GM18505 (cell line): ENCODE measurements around the gene CACNA1A.

Experiments used
- ATAC-seq: cut with Tn5 transposase; IDR thresholded peaks from one replicate; pipeline ENCODE4 v1.9.1; 2021; ENCODE audit not compliant: unreplicated experiment
- POLR2A ChIP-seq: IDR thresholded peaks from 4 replicates; pipeline ENCODE4 v1.6.1; 2011; ENCODE audit warnings: borderline replicate concordance; ENCODE audit not compliant: insufficient read depth, insufficient read length; ENCODE audit errors: extremely low read depth

CACNA1A gene

DNA sequence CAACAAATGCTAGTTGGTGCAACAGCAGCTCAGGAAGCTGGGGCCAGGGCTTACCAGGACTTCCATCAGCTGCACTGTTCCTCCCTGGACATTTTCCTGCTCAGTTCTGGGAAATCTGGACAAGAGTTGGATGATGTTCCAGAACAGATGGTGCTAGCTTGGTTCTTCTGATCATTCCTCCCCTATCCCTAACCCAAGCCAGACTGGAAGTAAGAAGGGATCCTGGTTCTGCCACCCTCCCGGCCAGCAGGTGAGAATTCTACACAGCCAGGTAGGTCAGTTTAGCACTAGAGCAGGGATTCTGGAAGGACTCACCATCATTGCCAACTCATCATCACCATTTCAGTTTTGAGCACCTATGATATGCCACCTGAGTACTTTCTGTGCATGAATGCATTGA is 30.2 kb downstream of the CACNA1A start:
- ATAC-seq = no peak
- TF ChIP-seq POLR2A = no peak

DNA sequence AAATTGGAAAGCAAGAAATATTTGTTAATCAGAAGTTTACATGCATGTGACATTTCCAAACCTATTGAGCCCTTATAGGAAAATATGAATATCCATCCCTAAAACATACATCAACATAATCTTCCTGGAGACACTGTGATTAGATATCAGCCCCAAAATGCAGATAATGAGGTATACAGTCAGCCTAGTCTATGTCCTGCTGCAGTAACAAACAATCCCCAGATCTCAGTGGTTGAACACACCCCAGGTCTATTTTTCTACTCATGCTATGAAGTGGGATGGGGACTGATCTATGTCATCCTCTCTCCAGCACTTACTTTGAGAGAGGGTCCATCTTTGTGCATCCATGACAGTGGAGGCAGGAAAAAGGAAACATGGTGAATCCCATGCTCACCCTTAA is 31.2 kb downstream of the CACNA1A start:
- ATAC-seq = no peak

DNA sequence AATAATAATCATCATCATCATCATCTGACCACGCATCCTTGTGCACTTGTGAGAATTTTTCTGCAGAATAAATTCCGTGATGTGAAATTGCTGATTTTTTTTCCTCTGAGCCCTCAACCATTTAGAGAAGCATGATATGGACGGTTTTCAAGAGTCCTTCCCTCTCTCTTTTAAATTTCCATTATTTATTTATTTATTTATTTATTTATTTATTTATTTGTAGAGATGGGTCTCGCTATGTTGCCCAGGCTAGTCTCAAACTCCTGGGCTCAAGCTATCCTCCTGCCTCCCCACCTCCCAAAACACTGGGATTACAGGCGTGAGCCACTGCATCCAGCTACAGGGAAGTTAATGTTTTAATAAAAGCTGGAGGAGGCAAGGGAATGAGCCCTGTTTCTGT is 39.6 kb downstream of the CACNA1A start:
- no peak for TF ChIP-seq POLR2A

More for the DNA sequence above, 31.2 kb downstream of the CACNA1A start:
- TF ChIP-seq POLR2A = no peak

DNA sequence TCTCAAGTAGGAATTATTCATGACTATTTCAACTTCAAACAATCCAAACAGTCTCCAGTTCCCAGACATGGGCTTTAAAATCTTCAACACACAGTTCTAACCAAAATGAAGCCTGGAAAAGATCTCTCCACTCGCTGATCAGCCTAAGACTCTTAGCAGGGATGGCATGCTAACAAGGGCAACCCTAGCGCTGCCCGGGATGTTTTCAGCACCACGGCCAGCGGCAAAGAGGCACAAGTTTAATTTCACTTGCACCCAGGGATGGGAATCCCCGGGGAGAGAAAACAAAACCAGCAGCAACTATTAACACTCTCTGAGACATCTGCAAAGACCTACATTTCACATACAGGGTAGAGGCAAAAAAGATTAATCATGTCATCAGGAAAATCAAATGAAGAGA is 43.0 kb downstream of the CACNA1A start:
- no peak for ATAC-seq

More for the DNA sequence above, 39.6 kb downstream of the CACNA1A start:
- ATAC-seq = no peak

DNA sequence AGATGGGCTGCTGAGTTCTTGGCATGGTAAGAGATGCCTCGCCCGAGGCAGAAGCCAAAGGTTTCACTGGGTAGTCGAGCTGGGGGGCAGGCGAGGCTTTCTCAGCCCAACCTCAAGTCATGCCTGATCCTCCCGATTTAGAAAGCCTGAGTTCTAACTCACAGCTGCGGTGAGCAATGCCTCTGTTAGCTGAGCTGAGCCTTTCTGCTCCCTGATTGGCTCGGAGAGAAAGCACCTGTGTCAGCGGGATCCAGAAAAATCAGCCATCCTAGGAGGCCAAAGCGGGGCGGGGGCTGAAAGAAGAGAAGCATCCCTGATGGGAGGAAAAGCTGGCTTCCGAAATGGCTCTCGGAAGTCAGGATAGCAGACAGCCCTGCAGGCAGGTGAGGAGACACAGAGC is 44.7 kb downstream of the CACNA1A start:
- ATAC-seq = no peak
- TF ChIP-seq POLR2A = no peak

More for the DNA sequence above, 43.0 kb downstream of the CACNA1A start:
- no peak for TF ChIP-seq POLR2A

DNA sequence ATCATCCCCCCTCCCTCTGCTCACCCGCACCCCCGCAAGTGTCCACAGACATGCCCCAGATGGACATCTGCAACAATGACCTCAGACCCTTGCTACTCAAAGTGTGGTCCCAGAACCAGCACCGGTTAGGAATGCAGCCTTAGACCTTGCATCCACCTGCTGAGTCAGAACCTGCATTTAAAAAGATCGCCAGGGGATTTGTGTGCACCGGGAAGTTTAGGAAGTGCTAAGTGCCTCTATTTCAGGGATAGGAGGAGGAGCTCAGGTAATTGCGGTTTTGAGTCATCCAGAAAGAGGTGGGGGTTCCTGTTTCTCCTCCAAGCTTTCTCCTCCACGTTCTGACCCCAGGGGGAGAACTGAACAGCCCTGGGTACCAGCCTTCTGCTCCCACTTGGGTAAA is 46.2 kb downstream of the CACNA1A start:
- no peak for TF ChIP-seq POLR2A
- no peak for ATAC-seq

DNA sequence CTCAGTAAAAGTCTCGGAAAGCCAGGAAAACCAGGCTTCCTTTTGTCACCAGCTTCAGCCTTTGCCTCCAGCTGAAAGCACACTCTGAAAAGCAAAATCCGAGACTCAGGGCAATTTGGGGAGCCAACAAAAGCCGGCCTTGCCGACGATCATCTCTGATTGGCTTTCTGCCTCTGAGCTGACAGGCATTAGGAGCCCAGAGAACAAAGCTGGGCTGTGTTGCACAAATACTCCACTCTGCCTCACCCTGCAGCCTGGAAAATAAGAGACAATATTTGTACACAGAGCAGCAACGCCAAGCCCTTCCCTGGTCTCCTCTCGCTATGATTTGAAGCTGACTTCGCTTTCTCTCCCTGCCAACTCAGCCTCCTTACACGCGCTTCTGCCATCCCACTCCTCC is 46.9 kb downstream of the CACNA1A start:
- no peak for TF ChIP-seq POLR2A
- no peak for ATAC-seq

DNA sequence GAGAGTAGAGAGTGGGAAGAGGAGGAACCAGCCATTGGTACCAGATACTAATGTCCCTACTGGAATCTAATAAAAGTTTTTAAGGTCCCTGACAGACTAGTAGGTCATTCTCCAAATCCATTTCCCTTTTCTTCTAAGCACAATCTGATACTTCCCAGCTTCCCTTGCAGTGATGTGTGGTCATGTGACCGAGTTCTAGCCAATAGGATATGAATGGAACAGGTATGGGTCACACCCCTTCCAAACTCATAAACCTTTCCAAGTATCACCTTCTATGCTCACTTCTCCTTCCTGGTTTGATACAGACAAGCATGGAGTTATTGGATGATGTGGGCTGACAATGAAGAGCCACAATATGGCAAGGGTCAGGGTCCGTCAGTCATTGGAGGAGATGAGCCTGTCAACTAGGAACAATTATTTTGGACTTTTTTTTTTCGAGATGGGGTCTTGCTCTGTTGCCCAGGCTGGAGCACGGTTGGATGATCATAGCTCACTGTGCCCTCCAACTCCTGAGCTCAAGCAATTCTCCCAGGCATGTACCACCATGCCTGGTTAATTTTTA is 54.8 kb downstream of the CACNA1A start:
- ATAC-seq = no peak
- TF ChIP-seq POLR2A = no peak

DNA sequence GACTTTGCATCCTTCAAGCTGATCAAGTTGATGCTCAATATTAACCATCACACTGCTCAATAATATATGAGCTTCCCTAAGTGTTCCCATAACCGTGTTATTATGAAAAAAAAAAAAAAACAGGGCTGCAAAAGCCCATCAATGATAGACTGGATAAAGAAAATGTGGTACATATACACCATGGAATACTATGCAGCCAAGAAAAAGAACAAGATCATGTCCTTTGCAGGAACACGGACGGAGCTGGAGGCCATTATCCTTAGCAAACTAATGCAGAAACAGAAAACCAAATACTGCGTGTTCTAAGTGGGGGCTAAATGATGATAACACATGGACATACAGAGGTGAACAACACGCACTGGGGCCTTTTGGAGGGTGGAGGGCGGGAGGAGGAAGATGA is 58.3 kb downstream of the CACNA1A start:
- ATAC-seq = no peak
- no peak for TF ChIP-seq POLR2A

DNA sequence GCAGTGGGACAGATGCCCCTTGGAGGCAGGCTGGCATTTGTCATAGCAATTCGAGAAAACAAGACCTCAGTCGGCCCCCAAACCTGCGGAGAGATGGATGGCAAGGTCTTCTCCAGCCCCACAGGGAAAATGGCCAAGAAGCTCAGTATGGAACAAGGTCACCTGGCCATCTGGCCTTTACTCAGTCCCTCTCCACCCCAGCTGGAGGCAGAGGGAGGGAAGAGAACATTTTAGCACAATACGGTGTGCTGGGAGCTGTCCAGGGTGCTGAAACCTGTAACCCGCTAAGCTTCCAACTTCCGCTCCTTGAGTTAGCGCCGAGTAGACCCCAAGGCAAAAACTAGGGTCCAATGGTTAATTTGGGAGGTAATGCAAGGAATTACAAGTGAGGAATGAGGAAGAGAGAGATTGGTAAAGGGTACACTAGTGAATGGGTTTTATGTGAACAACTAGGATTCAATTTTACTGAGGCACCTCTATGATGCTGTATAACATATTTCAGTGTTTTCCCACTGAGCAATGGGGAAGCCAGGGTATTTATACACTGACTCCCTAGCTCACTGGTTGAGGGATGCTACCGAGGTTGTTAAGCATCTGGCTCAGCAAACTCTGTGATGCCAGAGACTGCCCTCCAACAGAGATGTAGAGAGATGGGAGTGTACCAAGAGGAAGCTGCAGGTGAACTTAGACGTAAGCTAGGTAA is 64.3 kb downstream of the CACNA1A start:
- no peak for TF ChIP-seq POLR2A
- ATAC-seq = no peak

DNA sequence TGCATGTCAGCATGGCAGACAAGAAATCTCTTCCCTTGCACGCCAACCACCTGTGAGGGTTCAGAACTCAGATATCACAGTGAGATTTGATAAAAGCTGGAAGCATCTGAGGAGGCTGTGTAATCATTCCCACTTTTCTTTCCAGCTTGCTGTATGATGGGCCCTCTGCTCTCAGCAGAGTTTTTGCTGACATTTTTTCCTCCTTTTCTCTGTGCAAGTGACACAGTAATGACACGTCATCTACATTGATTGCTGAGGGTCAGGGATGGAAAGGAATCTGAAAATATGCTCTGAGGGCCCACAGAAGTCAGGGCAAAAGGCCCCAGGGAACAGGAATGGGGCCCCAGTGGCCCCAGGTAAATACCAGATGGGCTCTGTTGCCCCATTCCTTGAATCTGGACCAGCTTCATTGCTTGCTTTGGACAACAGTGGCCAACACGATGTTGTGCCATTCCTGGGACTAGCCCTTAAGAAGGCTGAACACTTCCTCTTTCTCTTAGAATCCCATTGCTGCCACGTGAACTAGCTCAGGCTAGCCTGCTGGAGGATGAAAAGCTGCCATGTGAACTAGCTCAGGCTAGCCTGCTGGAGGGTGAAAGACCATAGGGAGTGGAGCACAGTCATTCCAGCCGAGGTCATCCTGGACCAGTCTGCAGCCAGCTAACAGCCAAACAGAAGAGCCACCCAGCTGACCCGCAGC is 68.2 kb downstream of the CACNA1A start:
- no peak for TF ChIP-seq POLR2A
- no peak for ATAC-seq

DNA sequence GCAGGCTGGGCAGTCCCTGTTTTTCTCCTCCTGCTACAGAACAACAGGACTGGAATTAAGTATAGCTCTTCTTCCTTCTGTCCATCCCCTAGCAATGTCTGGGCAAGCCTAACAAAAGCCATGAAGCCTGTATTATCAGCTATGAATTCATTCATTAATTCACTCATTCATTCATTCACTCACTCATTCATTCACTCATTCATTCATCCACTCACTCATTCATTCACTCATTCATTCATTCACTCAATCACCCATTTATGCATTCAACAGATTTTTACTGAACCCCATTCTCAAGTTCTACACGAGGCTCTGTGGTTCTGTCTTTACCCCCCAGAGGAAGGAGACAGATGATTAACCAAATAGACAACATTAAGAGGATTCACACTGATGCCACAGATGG is 69.9 kb downstream of the CACNA1A start:
- TF ChIP-seq POLR2A = no peak
- ATAC-seq = no peak

DNA sequence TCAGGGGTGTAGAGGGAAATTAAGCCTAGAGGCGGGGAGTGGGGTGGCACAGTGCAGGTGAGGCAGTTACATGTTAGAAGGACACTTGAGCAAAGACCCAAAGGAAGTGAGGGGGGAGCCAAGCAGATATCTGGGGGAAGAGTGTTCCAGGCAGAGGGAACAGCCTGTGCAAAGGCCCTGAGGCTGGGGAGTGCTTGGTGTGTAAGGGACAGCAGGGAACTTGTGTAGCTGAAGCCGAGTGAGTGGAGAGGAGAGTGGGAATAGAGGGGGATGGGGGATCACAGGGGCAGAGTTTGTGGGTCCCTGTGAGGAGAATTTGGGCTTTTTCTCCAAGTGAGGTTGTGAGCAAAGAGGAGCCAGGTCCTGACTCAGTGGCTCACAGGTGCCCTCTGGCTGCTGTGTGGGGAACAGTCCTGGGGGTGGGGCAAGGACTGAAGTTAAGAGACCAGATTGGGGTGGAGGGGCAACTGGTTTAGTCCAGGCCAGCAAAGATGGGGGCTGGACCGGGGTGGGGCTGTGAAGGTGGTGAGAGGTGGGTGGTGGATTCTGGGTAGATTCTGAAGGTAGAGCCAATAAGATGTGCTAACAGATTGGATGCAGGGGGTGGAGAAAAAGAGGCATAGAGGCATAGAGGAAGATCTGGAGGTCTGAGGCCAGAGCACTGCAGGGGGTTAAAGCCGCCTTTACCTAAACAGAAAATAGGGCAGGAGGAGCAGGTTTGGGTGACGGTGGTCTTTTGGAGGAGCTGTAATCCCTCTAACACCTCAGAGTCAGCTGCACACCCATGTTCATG is 75.3 kb downstream of the CACNA1A start:
- no peak for TF ChIP-seq POLR2A
- ATAC-seq = no peak
